Astrocyte of the cerebellum (primary cell): ENCODE data around the gene CSAD.

Source experiments
- DNase-seq: peaks from one replicate; pipeline ENCODE4 v3.0.0-alpha.2; 2011; ENCODE audit warnings: low read depth
- H3K4me3 ChIP-seq: 2 replicates; pipeline ENCODE4 v1.5.1; 2011; ENCODE audit warnings: mild to moderate bottlenecking, low read depth, low read length, moderate library complexity
- in situ Hi-C: cut with HindIII; loops from 2 replicates; pipeline ENCODE4 v1.10.0; 2017; ENCODE audit warnings: low sequenced_read_pairs
- TF ChIP-seq, protein P1 (sequence below): IDR thresholded peaks from 2 replicates; pipeline ENCODE4 v1.5.1; 2012; ENCODE audit warnings: low read length, low read depth, moderate library complexity, mild to moderate bottlenecking; ENCODE audit errors: missing control alignments

Gene CSAD

DNA sequence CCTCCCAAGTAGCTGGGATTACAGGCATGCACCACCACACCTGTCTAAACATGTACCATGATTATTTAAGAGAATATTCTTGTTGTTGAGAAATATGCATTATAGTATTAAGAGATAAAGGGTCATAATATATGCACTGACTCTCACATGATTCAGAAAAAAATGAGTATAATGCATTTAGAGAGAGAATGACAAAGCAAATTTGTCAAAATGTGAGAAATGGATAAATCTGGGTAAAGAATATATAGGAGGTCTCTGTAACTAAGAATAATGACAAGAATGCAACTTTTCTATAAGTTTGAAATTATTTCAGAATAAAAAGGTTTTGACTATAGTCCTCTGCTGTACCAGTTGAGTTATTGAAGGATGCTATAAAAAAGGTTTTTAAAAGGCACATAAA, 28.3 kb downstream of the CSAD start:
- in situ Hi-C loops, result no loop called here
- TF ChIP-seq, protein P1, sequence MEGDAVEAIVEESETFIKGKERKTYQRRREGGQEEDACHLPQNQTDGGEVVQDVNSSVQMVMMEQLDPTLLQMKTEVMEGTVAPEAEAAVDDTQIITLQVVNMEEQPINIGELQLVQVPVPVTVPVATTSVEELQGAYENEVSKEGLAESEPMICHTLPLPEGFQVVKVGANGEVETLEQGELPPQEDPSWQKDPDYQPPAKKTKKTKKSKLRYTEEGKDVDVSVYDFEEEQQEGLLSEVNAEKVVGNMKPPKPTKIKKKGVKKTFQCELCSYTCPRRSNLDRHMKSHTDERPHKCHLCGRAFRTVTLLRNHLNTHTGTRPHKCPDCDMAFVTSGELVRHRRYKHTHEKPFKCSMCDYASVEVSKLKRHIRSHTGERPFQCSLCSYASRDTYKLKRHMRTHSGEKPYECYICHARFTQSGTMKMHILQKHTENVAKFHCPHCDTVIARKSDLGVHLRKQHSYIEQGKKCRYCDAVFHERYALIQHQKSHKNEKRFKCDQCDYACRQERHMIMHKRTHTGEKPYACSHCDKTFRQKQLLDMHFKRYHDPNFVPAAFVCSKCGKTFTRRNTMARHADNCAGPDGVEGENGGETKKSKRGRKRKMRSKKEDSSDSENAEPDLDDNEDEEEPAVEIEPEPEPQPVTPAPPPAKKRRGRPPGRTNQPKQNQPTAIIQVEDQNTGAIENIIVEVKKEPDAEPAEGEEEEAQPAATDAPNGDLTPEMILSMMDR, result no peak
- DNase-seq, result no peak
- no peak overlapping the region for H3K4me3 ChIP-seq

DNA sequence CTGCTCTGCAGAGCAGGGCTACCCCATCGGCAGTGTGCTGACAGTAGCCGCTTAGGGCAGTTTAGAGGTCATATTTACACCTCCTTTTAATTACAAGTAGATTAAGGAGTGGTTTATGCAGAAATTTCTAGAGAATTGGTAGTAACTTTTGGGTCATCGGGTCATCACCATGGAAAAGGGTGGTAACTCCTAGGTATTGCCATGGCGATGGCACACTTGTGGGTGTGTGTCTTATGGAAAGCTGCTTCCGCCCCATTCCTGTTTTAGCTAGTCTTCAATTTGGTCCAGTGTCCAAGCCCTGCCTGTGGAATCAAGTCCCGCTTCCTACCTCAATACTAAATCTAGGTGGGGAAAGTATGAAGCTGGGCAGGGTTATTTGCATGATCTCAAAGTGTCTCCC, 29.7 kb downstream of the CSAD start:
- TF ChIP-seq, protein P1, result no peak
- no peak overlapping the region for H3K4me3 ChIP-seq
- no peak for DNase-seq
- in situ Hi-C loops, result no loop called here

DNA sequence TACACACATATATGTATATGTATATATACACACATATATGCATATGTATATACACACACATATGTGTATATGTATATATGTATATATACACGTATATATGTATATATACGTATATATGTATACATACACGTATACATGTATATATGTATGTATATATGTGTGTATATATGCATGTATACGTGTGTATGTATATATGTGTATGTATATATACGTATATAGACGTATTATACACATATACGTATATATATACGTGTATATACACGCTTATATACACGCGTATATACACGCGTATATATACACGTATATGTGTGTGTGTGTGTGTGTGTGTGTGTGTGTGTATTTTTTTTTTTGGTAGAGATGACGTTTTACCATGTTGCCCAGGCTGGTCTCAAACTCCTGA, 33.1 kb downstream of the CSAD start:
- no peak overlapping the region for H3K4me3 ChIP-seq
- no peak for DNase-seq
- in situ Hi-C loops, result no loop called here
- TF ChIP-seq, protein P1, result no peak

DNA sequence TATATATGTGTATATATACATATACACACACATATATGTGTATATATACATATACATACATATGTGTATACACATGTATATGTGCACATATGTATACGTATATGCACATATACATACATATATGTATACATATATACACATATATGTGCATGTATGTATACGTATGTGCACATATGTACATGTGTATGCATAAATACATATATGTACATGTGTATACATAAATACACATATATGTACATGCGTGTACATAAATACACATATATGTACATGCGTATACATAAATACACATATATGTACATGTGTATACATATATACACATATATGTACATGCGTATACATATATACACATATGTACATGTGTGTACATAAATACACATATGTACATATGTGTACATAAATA, 33.5 kb downstream of the CSAD start:
- TF ChIP-seq, protein P1, result no peak
- in situ Hi-C loops, result no loop called here
- DNase-seq, result no peak
- H3K4me3 ChIP-seq, result no peak overlapping the region

DNA sequence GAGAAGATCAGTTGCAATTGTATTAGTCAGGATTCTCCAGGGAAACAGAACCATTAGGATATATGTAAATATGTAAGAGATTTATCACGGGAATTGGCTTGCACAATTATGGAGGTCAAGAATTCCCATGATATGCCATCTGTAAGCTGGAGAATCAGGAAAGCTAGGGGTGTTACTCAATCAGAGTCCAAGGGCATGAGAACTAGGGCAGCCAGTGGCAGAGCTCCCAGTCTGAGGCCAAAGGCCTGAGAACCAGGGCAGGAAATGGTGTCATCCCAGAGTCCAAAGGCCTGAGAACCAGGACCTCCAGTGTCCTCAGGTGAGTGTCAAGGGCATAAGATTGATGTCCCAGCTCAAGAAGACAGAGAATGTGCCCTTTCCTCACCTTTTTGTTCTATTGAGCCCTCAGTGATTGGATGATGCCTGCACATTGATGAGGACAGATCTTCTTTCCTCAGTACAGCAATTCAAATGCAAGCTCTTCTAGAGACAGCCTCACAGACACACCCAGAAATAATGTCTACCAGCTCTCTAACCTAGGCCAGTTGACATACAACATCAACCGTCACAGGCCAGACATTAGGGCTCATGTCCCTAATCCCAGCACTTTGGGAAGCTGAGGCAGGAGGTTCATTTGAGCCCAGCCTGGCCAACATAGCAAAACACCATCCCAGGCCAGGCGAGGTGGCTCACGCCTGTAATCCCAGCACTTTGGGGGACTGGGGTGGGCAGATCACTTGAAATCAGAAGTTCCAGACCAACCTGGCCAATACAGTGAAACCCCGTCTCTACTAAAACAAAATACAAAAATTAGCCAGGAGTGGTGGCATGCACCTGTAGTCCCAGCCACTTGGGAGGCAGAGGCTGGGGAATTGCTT, 35.1 kb downstream of the CSAD start:
- no peak overlapping the region for H3K4me3 ChIP-seq
- no peak for DNase-seq
- in situ Hi-C loops, result no loop called here
- TF ChIP-seq, protein P1, result no peak

DNA sequence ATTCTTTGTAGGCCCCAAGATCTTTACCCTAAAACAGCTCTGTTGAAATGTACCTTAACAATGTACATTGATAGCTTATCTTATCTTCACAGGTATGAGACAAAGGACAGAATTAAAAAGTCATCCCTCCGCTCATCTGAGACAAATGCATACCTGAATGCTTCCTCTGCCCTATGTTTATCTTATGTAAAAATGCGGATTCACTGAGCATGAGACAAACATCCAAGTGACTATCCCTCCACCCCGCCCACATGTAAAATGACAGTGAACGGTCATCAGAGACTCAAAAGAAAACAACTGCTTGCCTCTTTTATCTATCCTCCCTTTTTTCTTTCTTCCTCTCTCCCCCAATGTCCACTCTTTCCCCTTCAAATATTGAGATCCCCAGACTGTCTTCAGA, 37.4 kb downstream of the CSAD start:
- no peak for DNase-seq
- in situ Hi-C loops, result no loop called here
- no peak overlapping the region for H3K4me3 ChIP-seq
- TF ChIP-seq, protein P1, result no peak
